Astrocyte (in vitro differentiated cells and primary cell): ENCODE measurements around the gene UNC5B.
"Not testable (repeated sequence)": the region's sequence is repeated elsewhere in the genome, so short reads cannot be mapped to it uniquely, and the experiment has no call there.

Source experiments
- CTCF ChIP-seq: IDR thresholded peaks from 2 replicates; pipeline ENCODE4 v1.5.1; 2011; ENCODE audit warnings: low read depth, mild to moderate bottlenecking, inconsistent platforms, low read length, moderate library complexity; ENCODE audit not compliant: insufficient read depth
- EZH2 ChIP-seq: IDR thresholded peaks from 2 replicates; pipeline ENCODE4 v1.6.1; 2012; ENCODE audit warnings: mild to moderate bottlenecking, low read length, inconsistent platforms; ENCODE audit not compliant: insufficient read depth

DNA sequence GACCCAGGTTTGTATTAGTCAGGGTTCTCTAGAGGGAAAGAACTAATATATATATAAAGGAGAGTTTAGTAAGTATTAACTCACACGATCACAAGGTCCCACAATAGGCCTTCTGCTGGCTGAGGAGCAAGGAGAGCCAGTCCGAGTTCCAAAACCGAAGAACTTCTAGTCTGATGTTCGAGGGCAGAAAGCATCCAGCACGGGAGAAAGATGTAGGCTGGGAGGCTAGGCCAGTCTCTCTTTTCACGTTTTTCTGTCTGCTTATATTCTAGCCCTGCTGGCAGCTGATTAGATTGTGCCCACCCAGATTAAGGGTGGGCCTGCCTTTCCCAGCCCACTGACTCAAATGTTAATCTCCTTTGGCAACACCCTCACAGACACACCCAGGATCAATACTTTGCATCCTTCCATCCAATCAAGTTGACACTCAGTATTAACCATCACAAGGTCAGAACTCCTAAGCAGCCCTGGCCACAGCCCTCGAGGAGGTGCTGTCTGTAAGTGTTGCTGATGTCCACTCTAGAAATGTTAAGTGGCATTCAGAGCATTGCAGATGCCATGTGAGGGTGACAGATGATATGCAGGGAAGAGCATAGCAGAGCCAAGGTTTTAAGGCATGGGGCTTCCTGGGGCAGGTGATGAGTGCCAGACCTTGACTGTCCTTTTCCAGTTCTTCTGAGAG, 7.0 kb downstream of the UNC5B start:
- not testable (repeated sequence) for TF ChIP-seq CTCF, EZH2
